Epithelial cell of proximal tubule (primary cell): Measurements from ENCODE around the gene AKR7A3. TPM values are rescaled to one million over a fixed set of nuclear protein-coding genes. Genes with fewer than 3 reads are reported as not detected.

Experiments
- DNase-seq: peaks from one replicate; pipeline ENCODE4 v3.0.0-alpha.2; 2011; ENCODE audit warnings: low read depth
- H3K4me3 ChIP-seq: 2 replicates; pipeline ENCODE4 v1.5.1; 2011; ENCODE audit warnings: low read depth, mild to moderate bottlenecking, low read length
- CTCF ChIP-seq: conservative IDR thresholded peaks from 2 replicates; pipeline ENCODE4 v1.5.1; 2012; ENCODE audit warnings: low read depth, mild to moderate bottlenecking, low read length
- total RNA-seq: library from RNA; depleted of rRNA; stranded (reverse); fragments of >200 nt; gene quantifications from 2 replicates; pipeline ENCODE4 v1.2.3, GENCODE V29; 2015

AKR7A3 gene
- total RNA-seq, 1 donor from 2014 or later = 1.3 TPM

- peak within 1 kb of the TSS; percentile 85 for H3K4me3 ChIP-seq
- no peak for TF ChIP-seq CTCF
- no peak for DNase-seq
Measured at GRCh38 chr1:19311931-19312781, 23.6 kb upstream of the AKR7A3 start, which contains the start of the genes AKR7A2 and SLC66A1. TSS of gene AKR7A2 (minus strand) at chr1:19312144. CDS start at chr1:19312124, 20 bp downstream. TSS of gene SLC66A1 (plus strand) at chr1:19312326. CDS start at chr1:19317678, 5,352 bp downstream.

- no peak for TF ChIP-seq CTCF
- DNase-seq = no peak
Measured at GRCh38 chr1:19311503-19311930, 22.9 kb upstream of the AKR7A3 start.

GRCh38 chr1:19310720-19311502, 22.3 kb upstream of the AKR7A3 start:
- no peak for DNase-seq
- TF ChIP-seq CTCF = no peak
- peak overlapping the region; percentile 85 for H3K4me3 ChIP-seq

More at GRCh38 chr1:19311503-19311930, 22.9 kb upstream of the AKR7A3 start:
- H3K4me3 ChIP-seq = peak overlapping the region; percentile 85

- no peak for DNase-seq
- no peak for TF ChIP-seq CTCF
- no peak overlapping the region for H3K4me3 ChIP-seq
Measured at GRCh38 chr1:19310061-19310460, 21.5 kb upstream of the AKR7A3 start.

- no peak for DNase-seq
- no peak for TF ChIP-seq CTCF
- H3K4me3 ChIP-seq = no peak overlapping the region
Measured at GRCh38 chr1:19309123-19309813, 20.7 kb upstream of the AKR7A3 start.

- no peak for TF ChIP-seq CTCF
- H3K4me3 ChIP-seq = no peak overlapping the region
- DNase-seq = no peak
Measured at GRCh38 chr1:19308509-19308907, 19.9 kb upstream of the AKR7A3 start.
